ENCODE measurements around the gene SV2B. TPM values are rescaled to one million over a fixed set of nuclear protein-coding genes. Genes with fewer than 3 reads are reported as not detected.

Gene SV2B
- total RNA-seq, 1 experiment from 2014 or later: not detected

- CTCF ChIA-PET: no interaction called here
- Histone ChIP-seq H3K4me2 (ENCODE audit: low read length) (no peak overlapping the region), H4K20me1 (ENCODE audit: low read length) (no peaks in the 10 kb centered on the region), H3K4me3 (ENCODE audit: low read length) (no peak overlapping the region), H3K9ac (ENCODE audit: low read length) (no peak overlapping the region), H3K27me3 (ENCODE audit: low read length) (peaks cover 69% of the 10 kb centered on the region), H3K9me2 (replicated peaks; ENCODE audit: low read length) (no peaks in the 10 kb centered on the region), H3K9me3 (ENCODE audit: low read length) (no peaks in the 10 kb centered on the region), H2AFZ (ENCODE audit: low read length) (no peak overlapping the region), H3K79me2 (ENCODE audit: low read length) (no peaks in the 10 kb centered on the region), H3K27ac (ENCODE audit: low read length) (no peak overlapping the region), H3K4me1 (ENCODE audit: insufficient read depth, low read length) (no peaks in the 10 kb centered on the region), H3K36me3 (ENCODE audit: low read depth, low read length) (no peaks in the 10 kb centered on the region), H3F3A (ENCODE audit: low read length, unreplicated experiment) (no peaks in the 10 kb centered on the region)
- POLR2A ChIA-PET (ENCODE audit: unreplicated experiment): no interaction called here
- TF ChIP-seq EZH2phosphoT487 (IDR thresholded peaks at IDR 0.05; ENCODE audit: borderline replicate concordance, low read length) (no peak), CTCF (conservative IDR thresholded peaks at IDR 0.05; ENCODE audit: low read depth, low read length) (no peak), EZH2 (IDR thresholded peaks at IDR 0.05; ENCODE audit: low read length, unreplicated experiment) (no peak)
- DNase-seq: no peak
- intact Hi-C loops (cut with micrococcal nuclease): no loop called here
- no TSS peak for BruUV-seq (replicated peaks)
- no peak for ATAC-seq
These were observed 102.5 kb downstream of the SV2B start for GRCh38 chr15:91202510-91203102.

GRCh38 chr15:91203619-91204203 lies 103.7 kb downstream of the SV2B start:
- H3K4me2 ChIP-seq (ENCODE audit: low read length): no peak overlapping the region
- no peaks in the 10 kb centered on the region for H4K20me1 ChIP-seq (ENCODE audit: low read length)
- no peak for DNase-seq
- intact Hi-C loops (cut with micrococcal nuclease): no loop called here
- no peaks in the 10 kb centered on the region for H3K4me1 ChIP-seq (ENCODE audit: insufficient read depth, low read length)
- no peak overlapping the region for H3K4me3 ChIP-seq (ENCODE audit: low read length)
- no peaks in the 10 kb centered on the region for H3K36me3 ChIP-seq (ENCODE audit: low read depth, low read length)
- no TSS peak for BruUV-seq (replicated peaks)
- no peak for ATAC-seq
- ChIA-PET POLR2A (ENCODE audit: unreplicated experiment) (no interaction called here), CTCF (no interaction called here)
- TF ChIP-seq CTCF (conservative IDR thresholded peaks at IDR 0.05; ENCODE audit: low read depth, low read length): no peak
- TF ChIP-seq EZH2 (IDR thresholded peaks at IDR 0.05; ENCODE audit: low read length, unreplicated experiment): no peak
- TF ChIP-seq EZH2phosphoT487 (IDR thresholded peaks at IDR 0.05; ENCODE audit: borderline replicate concordance, low read length): no peak
- H3K27ac ChIP-seq (ENCODE audit: low read length): no peak overlapping the region
- no peak overlapping the region for H3K9ac ChIP-seq (ENCODE audit: low read length)
- H3K27me3 ChIP-seq (ENCODE audit: low read length): peaks cover 70% of the 10 kb centered on the region
- H2AFZ ChIP-seq (ENCODE audit: low read length): no peak overlapping the region
- H3F3A ChIP-seq (ENCODE audit: low read length, unreplicated experiment): no peaks in the 10 kb centered on the region
- H3K9me3 ChIP-seq (ENCODE audit: low read length): no peaks in the 10 kb centered on the region
- H3K9me2 ChIP-seq (replicated peaks; ENCODE audit: low read length): no peaks in the 10 kb centered on the region
- H3K79me2 ChIP-seq (ENCODE audit: low read length): no peaks in the 10 kb centered on the region

- TF ChIP-seq EZH2phosphoT487 (IDR thresholded peaks at IDR 0.05; ENCODE audit: borderline replicate concordance, low read length): no peak
- TF ChIP-seq EZH2 (IDR thresholded peaks at IDR 0.05; ENCODE audit: low read length, unreplicated experiment): no peak
- TF ChIP-seq CTCF (conservative IDR thresholded peaks at IDR 0.05; ENCODE audit: low read depth, low read length): no peak
- CTCF ChIA-PET: no interaction called here
- intact Hi-C loops (cut with micrococcal nuclease): no loop called here
- no TSS peak for BruUV-seq (replicated peaks)
- POLR2A ChIA-PET (ENCODE audit: unreplicated experiment): no interaction called here
- Histone ChIP-seq H3K27ac (ENCODE audit: low read length) (no peak overlapping the region), H3F3A (ENCODE audit: low read length, unreplicated experiment) (no peaks in the 10 kb centered on the region), H2AFZ (ENCODE audit: low read length) (no peak overlapping the region), H3K9ac (ENCODE audit: low read length) (no peak overlapping the region), H3K4me1 (ENCODE audit: insufficient read depth, low read length) (no peaks in the 10 kb centered on the region), H3K4me3 (ENCODE audit: low read length) (no peak overlapping the region), H4K20me1 (ENCODE audit: low read length) (no peaks in the 10 kb centered on the region), H3K9me2 (replicated peaks; ENCODE audit: low read length) (no peaks in the 10 kb centered on the region), H3K4me2 (ENCODE audit: low read length) (no peak overlapping the region), H3K27me3 (ENCODE audit: low read length) (peaks cover 68% of the 10 kb centered on the region), H3K9me3 (ENCODE audit: low read length) (no peaks in the 10 kb centered on the region), H3K79me2 (ENCODE audit: low read length) (no peaks in the 10 kb centered on the region), H3K36me3 (ENCODE audit: low read depth, low read length) (no peaks in the 10 kb centered on the region)
- no peak for DNase-seq
- ATAC-seq: no peak
These were observed 108.3 kb downstream of the SV2B start for GRCh38 chr15:91208371-91208770.
